GM12873 (cell line): Measurements from ENCODE around the gene KIAA0513.

Experiments
- TF ChIP-seq, protein P1 (sequence below): IDR thresholded peaks from 2 replicates; pipeline ENCODE4 v1.5.1; 2012; ENCODE audit warnings: low read depth, mild to moderate bottlenecking, moderate library complexity, low read length, control low read depth; ENCODE audit not compliant: insufficient read depth; ENCODE audit errors: missing control alignments

KIAA0513 gene

DNA sequence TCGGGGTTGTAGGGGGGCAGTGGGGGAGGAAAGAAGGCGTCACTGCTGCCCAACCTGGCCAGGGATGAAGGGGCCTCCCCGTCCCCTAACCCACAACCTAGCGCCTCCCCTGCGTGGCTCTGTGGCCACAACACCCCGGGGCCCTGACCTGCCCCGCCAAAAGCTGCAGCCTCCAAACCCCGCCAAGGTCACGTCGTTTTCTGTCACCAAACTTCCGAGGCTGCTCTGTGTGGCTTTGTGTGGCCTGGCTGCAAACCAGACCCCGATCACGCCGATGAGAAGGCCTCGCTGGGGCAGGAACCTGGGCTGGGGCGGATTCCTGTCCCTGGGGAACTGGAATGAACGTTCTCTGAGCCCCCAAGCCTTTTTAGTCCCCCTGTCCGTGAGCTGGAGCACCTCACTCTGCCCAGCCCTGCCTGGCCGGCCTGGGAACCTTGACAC is 115.2 kb downstream of the KIAA0513 start:
- TF ChIP-seq, protein P1, sequence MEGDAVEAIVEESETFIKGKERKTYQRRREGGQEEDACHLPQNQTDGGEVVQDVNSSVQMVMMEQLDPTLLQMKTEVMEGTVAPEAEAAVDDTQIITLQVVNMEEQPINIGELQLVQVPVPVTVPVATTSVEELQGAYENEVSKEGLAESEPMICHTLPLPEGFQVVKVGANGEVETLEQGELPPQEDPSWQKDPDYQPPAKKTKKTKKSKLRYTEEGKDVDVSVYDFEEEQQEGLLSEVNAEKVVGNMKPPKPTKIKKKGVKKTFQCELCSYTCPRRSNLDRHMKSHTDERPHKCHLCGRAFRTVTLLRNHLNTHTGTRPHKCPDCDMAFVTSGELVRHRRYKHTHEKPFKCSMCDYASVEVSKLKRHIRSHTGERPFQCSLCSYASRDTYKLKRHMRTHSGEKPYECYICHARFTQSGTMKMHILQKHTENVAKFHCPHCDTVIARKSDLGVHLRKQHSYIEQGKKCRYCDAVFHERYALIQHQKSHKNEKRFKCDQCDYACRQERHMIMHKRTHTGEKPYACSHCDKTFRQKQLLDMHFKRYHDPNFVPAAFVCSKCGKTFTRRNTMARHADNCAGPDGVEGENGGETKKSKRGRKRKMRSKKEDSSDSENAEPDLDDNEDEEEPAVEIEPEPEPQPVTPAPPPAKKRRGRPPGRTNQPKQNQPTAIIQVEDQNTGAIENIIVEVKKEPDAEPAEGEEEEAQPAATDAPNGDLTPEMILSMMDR = no peak
